Astrocyte (in vitro differentiated cells and primary cell): Measurements from ENCODE around the gene RHOBTB1. TPM values are rescaled to one million over a fixed set of nuclear protein-coding genes. Genes with fewer than 3 reads are reported as not detected.
A peak's percentile ranks its signal among the peaks of the same experiment; 100 is the strongest.

Experiments used
- DNase-seq: peaks from one replicate; pipeline ENCODE4 v3.0.0-alpha.2; 2010; ENCODE audit warnings: low read depth
- FAIRE-seq: peaks from 2 replicates; lab custom pipeline; 2011; peaks lifted over from hg19 to GRCh38; lab: Jason Lieb, UNC
- H2AFZ ChIP-seq: 2 replicates; pipeline ENCODE4 v1.6.0; 2012; ENCODE audit warnings: low read depth, low read length, inconsistent platforms
- H3K27ac ChIP-seq: 2 replicates; pipeline ENCODE4 v1.5.1; 2011; ENCODE audit warnings: low read depth, low read length, inconsistent platforms
- H3K27me3 ChIP-seq: 2 replicates; pipeline ENCODE4 v1.6.0; 2011; ENCODE audit warnings: low read length, inconsistent platforms; ENCODE audit not compliant: insufficient read depth
- H3K36me3 ChIP-seq: 2 replicates; pipeline ENCODE4 v1.5.1; 2011; ENCODE audit warnings: low read length, inconsistent platforms; ENCODE audit not compliant: insufficient read depth
- H3K4me1 ChIP-seq: 2 replicates; pipeline ENCODE4 v1.5.1; 2011; ENCODE audit warnings: low read length, inconsistent platforms; ENCODE audit not compliant: insufficient read depth
- H3K4me2 ChIP-seq: 2 replicates; pipeline ENCODE4 v1.6.0; 2012; ENCODE audit warnings: low read length, inconsistent platforms
- H3K4me3 ChIP-seq: 2 replicates; pipeline ENCODE4 v1.5.1; 2011; ENCODE audit warnings: low read depth, mild to moderate bottlenecking, low read length, inconsistent platforms; ENCODE audit not compliant: insufficient read depth
- H3K79me2 ChIP-seq: 2 replicates; pipeline ENCODE4 v1.6.0; 2012; ENCODE audit warnings: mild to moderate bottlenecking, low read length, inconsistent platforms; ENCODE audit not compliant: insufficient read depth
- H3K9ac ChIP-seq: 2 replicates; pipeline ENCODE4 v1.6.0; 2012; ENCODE audit warnings: mild to moderate bottlenecking, low read length, inconsistent platforms
- H3K9me3 ChIP-seq: 2 replicates; pipeline ENCODE4 v1.5.1; 2012; ENCODE audit warnings: low read depth, mild to moderate bottlenecking, low read length, inconsistent platforms; ENCODE audit not compliant: insufficient read depth
- H4K20me1 ChIP-seq: 2 replicates; pipeline ENCODE4 v1.6.0; 2012; ENCODE audit warnings: low read length, inconsistent platforms; ENCODE audit not compliant: insufficient read depth
- H3K27ac Mint-ChIP-seq: one replicate; pipeline ENCODE4 v1.8.0; 2021; ENCODE audit warnings: mild to moderate bottlenecking, mixed read lengths; ENCODE audit not compliant: unreplicated experiment
- H3K27me3 Mint-ChIP-seq: one replicate; pipeline ENCODE4 v1.8.0; 2021; ENCODE audit warnings: low read depth, mixed read lengths; ENCODE audit not compliant: unreplicated experiment
- H3K36me3 Mint-ChIP-seq: one replicate; pipeline ENCODE4 v1.8.0; 2021; ENCODE audit warnings: low read depth, mixed read lengths; ENCODE audit not compliant: unreplicated experiment
- H3K4me1 Mint-ChIP-seq: one replicate; pipeline ENCODE4 v1.8.0; 2021; ENCODE audit warnings: low read depth, mixed read lengths; ENCODE audit not compliant: unreplicated experiment
- H3K4me3 Mint-ChIP-seq: one replicate; pipeline ENCODE4 v1.8.0; 2021; ENCODE audit warnings: mild to moderate bottlenecking, moderate library complexity, mixed read lengths; ENCODE audit not compliant: unreplicated experiment
- H3K9me3 Mint-ChIP-seq: one replicate; pipeline ENCODE4 v1.8.0; 2021; ENCODE audit warnings: mild to moderate bottlenecking, mixed read lengths; ENCODE audit not compliant: unreplicated experiment
- CTCF ChIP-seq: IDR thresholded peaks from 2 replicates; pipeline ENCODE4 v1.5.1; 2011; ENCODE audit warnings: low read depth, mild to moderate bottlenecking, inconsistent platforms, low read length, moderate library complexity; ENCODE audit not compliant: insufficient read depth
- EZH2 ChIP-seq: IDR thresholded peaks from 2 replicates; pipeline ENCODE4 v1.6.1; 2012; ENCODE audit warnings: mild to moderate bottlenecking, low read length, inconsistent platforms; ENCODE audit not compliant: insufficient read depth
- total RNA-seq: library from RNA; stranded (reverse); gene quantifications from 2 replicates; pipeline ENCODE4 v1.2.1, GENCODE V29; 2021

The RHOBTB1 gene
- total RNA-seq, 1 donor from 2014 or later, result 46.5 TPM

GRCh38 chr10:60976687-60977086 lies 32.7 kb upstream of the RHOBTB1 start:
- FAIRE-seq, result no peak
- TF ChIP-seq EZH2 (no peak), CTCF (no peak)
- peaks cover 27% of the 10 kb centered on the region for H3K4me1 Mint-ChIP-seq

GRCh38 chr10:60975716-60976115 lies 31.7 kb upstream of the RHOBTB1 start:
- no peak for TF ChIP-seq CTCF
- TF ChIP-seq EZH2, result no peak
- Histone ChIP-seq H3K9me3 (no peaks in the 10 kb centered on the region), H3K79me2 (no peaks in the 10 kb centered on the region), H2AFZ (no peak overlapping the region), H3K36me3 (no peaks in the 10 kb centered on the region), H4K20me1 (no peaks in the 10 kb centered on the region), H3K4me2 (no peak overlapping the region), H3K27me3 (no peaks in the 10 kb centered on the region), H3K4me1 (peaks cover 17% of the 10 kb centered on the region), H3K27ac (no peak overlapping the region), H3K9ac (no peak overlapping the region), H3K4me3 (no peak overlapping the region)
- no peak overlapping the region for H3K4me3 Mint-ChIP-seq
- FAIRE-seq (no peak), DNase-seq (no peak)
- peaks cover 4% of the 10 kb centered on the region for H3K9me3 Mint-ChIP-seq
- peaks cover 27% of the 10 kb centered on the region for H3K4me1 Mint-ChIP-seq
- H3K27ac Mint-ChIP-seq, result no peak overlapping the region
- H3K36me3 Mint-ChIP-seq, result no peaks in the 10 kb centered on the region
- H3K27me3 Mint-ChIP-seq, result no peaks in the 10 kb centered on the region

More at GRCh38 chr10:60976687-60977086, 32.7 kb upstream of the RHOBTB1 start:
- no peak overlapping the region for H2AFZ ChIP-seq
- DNase-seq, result no peak
- no peaks in the 10 kb centered on the region for H3K27me3 Mint-ChIP-seq
- no peaks in the 10 kb centered on the region for H3K27me3 ChIP-seq
- no peaks in the 10 kb centered on the region for H3K9me3 ChIP-seq
- peaks cover 2% of the 10 kb centered on the region for H3K9me3 Mint-ChIP-seq
- no peaks in the 10 kb centered on the region for H3K36me3 Mint-ChIP-seq
- no peak overlapping the region for H3K4me2 ChIP-seq
- no peaks in the 10 kb centered on the region for H4K20me1 ChIP-seq
- H3K4me3 Mint-ChIP-seq, result no peak overlapping the region
- H3K4me1 ChIP-seq, result peaks cover 17% of the 10 kb centered on the region
- H3K4me3 ChIP-seq, result no peak overlapping the region
- no peaks in the 10 kb centered on the region for H3K79me2 ChIP-seq
- H3K9ac ChIP-seq, result no peak overlapping the region
- no peak overlapping the region for H3K27ac ChIP-seq
- H3K36me3 ChIP-seq, result no peaks in the 10 kb centered on the region
- no peak overlapping the region for H3K27ac Mint-ChIP-seq

GRCh38 chr10:60974463-60975149 lies 30.6 kb upstream of the RHOBTB1 start:
- Mint-ChIP-seq H3K27me3 (no peaks in the 10 kb centered on the region), H3K4me1 (peaks cover 19% of the 10 kb centered on the region), H3K27ac (no peak overlapping the region)

More at GRCh38 chr10:60974463-60975149, 30.6 kb upstream of the RHOBTB1 start:
- DNase-seq (peak; percentile 56), FAIRE-seq (peak; percentile 69)
- Histone ChIP-seq H4K20me1 (no peaks in the 10 kb centered on the region), H3K4me2 (peak overlapping the region; percentile 47), H3K9me3 (no peaks in the 10 kb centered on the region), H2AFZ (no peak overlapping the region), H3K27ac (peak overlapping the region; percentile 57), H3K27me3 (no peaks in the 10 kb centered on the region), H3K79me2 (no peaks in the 10 kb centered on the region), H3K9ac (peak overlapping the region; percentile 2), H3K4me3 (no peak overlapping the region), H3K4me1 (peaks cover 17% of the 10 kb centered on the region), H3K36me3 (no peaks in the 10 kb centered on the region)
- TF ChIP-seq CTCF, result no peak
- no peak overlapping the region for H3K4me3 Mint-ChIP-seq
- peaks cover 4% of the 10 kb centered on the region for H3K9me3 Mint-ChIP-seq
- no peaks in the 10 kb centered on the region for H3K36me3 Mint-ChIP-seq
